ENCODE data around the gene TSPAN8. TPM values are rescaled to one million over a fixed set of nuclear protein-coding genes. Genes with fewer than 3 reads are reported as not detected.

TSPAN8 gene
- 10 to 100 TPM; 22.1 to 44.1 TPM for total RNA-seq

DNA sequence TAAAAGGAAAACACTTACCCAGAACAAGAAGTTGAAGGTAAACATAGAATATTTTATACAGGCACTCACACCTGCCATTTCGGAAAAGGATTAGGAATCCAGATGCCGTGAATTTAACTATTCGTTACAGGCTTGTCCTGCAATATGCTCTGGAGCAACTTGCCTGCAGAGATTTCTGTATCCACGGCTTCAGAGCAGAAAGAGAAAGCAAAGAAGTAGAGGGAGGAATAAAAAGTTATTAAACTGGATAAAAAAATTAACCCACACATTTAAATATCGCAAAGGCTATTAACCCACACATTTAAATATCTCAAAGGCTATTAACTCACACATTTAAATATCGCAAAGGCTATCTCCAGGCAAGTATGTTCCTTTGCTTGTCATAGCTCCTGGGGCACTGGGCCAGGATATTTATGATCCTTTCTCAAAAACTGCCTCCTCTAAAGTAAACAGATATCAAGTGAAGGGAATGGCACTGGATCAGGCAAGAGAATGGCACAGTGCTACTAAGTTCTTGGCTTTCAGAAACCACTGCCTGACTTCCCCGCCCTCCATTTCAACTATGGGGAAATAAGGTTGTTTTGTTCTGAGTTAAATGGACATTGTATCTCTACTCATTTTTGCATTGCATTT is at the start of gene TSPAN8:
TSS of gene TSPAN8 (minus strand) at position 399 of the 633 bp plus-strand sequence. CDS start at position 78, 321 bp downstream.
- Histone ChIP-seq H3K36me3 (replicated peaks in 1 of 2; ENCODE audit: insufficient read depth in 1 of 2, low read depth in 2 of 2) (no peaks in the 10 kb centered on the region), H3K9me3 (no peaks in the 10 kb centered on the region), H3K4me3 (no peak within 1 kb of the TSS), H3K4me1 (peaks cover 42% of the 10 kb centered on the region), H3K27me3 (no peaks in the 10 kb centered on the region), H3K27ac (peak within 1 kb of the TSS; percentile 23 to 74 (median 64))
- peak; percentile 44 for ATAC-seq
- 28 to 31% methylated on average over 7 of the region's 7 CpGs for WGBS, 2 donors
- DNase-seq, result peak in 3 of 4 donors; percentile 22 to 45 (median 25)
- intact Hi-C loops (cut with DNase I), result no loop called here
- TF ChIP-seq POLR2A (IDR thresholded peaks at IDR 0.05), result no peak
- TF ChIP-seq, protein P1, sequence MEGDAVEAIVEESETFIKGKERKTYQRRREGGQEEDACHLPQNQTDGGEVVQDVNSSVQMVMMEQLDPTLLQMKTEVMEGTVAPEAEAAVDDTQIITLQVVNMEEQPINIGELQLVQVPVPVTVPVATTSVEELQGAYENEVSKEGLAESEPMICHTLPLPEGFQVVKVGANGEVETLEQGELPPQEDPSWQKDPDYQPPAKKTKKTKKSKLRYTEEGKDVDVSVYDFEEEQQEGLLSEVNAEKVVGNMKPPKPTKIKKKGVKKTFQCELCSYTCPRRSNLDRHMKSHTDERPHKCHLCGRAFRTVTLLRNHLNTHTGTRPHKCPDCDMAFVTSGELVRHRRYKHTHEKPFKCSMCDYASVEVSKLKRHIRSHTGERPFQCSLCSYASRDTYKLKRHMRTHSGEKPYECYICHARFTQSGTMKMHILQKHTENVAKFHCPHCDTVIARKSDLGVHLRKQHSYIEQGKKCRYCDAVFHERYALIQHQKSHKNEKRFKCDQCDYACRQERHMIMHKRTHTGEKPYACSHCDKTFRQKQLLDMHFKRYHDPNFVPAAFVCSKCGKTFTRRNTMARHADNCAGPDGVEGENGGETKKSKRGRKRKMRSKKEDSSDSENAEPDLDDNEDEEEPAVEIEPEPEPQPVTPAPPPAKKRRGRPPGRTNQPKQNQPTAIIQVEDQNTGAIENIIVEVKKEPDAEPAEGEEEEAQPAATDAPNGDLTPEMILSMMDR (IDR thresholded peaks at IDR 0.05), result no peak

DNA sequence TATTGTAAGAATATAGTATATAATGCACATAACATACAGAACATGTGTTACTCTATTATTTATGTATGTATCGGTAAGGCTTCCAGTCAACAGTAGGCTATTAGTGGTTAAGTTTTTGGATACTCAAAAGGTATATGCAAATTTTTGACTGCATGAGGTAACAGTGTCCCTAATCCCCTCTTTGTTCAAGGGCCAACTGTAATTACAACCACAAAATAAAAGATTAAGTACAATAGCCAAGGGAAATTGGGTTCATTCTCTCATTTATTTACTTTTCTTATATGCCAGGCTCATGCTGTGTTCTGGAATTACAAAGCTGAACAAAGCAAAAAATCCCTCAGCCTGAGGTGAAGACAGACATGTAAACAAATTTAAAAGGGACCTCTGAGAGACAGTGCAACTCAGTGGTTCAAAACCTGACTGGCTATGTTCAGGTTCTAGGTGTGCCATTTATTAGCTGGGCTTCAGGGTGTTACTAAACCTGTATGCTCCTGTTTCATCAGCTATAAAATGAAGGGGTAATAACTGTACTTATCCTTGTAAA is 43.4 kb upstream of the TSPAN8 start:
- Histone ChIP-seq H3K27ac (no peak overlapping the region), H3K4me3 (no peak overlapping the region), H3K4me1 (no peaks in the 10 kb centered on the region), H3K27me3 (no peaks in the 10 kb centered on the region), H3K36me3 (replicated peaks in 1 of 2; ENCODE audit: insufficient read depth in 1 of 2, low read depth in 2 of 2) (no peaks in the 10 kb centered on the region), H3K9me3 (no peaks in the 10 kb centered on the region)
- 95 to 100% methylated on average over 1 of the region's 1 CpG for WGBS, 2 donors
- no peak for TF ChIP-seq POLR2A (IDR thresholded peaks at IDR 0.05)
- TF ChIP-seq, protein P1 (IDR thresholded peaks at IDR 0.05), result no peak
- ATAC-seq (no peak), DNase-seq (no peak)
- intact Hi-C loops (cut with DNase I), result no loop called here

DNA sequence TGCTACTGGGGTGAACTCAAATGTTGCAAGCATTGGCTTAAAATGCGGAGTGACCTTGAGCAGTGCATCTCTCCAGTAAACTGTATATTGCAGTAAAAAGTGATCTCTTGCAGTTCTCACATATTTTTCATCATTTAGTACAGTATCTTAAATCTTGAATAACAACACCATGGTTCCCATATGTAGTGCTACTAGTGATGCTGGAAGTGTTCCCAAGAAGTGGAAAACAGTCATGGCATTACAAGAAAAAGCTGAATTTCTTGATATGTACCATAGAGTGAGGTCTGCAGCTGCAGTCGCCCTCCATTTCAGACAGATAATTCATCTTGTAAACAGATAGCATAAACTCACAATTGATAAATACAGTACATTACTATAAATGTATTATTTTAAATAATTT is 42.9 kb upstream of the TSPAN8 start:
- Histone ChIP-seq H3K27me3 (no peaks in the 10 kb centered on the region), H3K36me3 (replicated peaks in 1 of 2; ENCODE audit: insufficient read depth in 1 of 2, low read depth in 2 of 2) (no peaks in the 10 kb centered on the region), H3K4me1 (no peaks in the 10 kb centered on the region), H3K4me3 (no peak overlapping the region), H3K27ac (no peak overlapping the region), H3K9me3 (no peaks in the 10 kb centered on the region)
- no peak for ATAC-seq
- TF ChIP-seq POLR2A (IDR thresholded peaks at IDR 0.05), result no peak
- TF ChIP-seq, protein P1 (IDR thresholded peaks at IDR 0.05), result no peak
- intact Hi-C loops (cut with DNase I), result no loop called here
- DNase-seq, result no peak
- 82 to 92% methylated on average over 2 of the region's 2 CpGs for WGBS, 2 donors

DNA sequence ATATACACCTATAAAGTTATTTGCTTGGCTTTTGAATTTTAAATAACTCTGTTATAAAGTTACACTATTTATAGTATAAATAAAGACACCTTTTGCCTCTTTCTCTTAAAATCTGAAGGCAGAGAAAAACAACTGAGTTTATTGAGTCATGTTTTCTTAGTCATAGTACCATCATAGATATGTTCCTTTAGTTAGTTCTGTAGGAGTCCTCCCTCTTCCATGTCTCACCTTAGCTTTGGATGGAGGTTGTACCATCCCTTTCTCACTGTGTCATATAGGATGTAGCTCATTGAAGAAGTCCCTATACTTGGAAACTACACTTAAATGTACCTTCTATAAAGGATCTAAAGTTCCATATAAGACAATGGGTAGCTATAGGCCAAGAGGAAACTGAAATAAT is 39.7 kb upstream of the TSPAN8 start:
- DNase-seq, result no peak
- no peak for ATAC-seq
- H3K4me3 ChIP-seq, result no peak overlapping the region
- no peak for TF ChIP-seq POLR2A (IDR thresholded peaks at IDR 0.05)
- TF ChIP-seq, protein P1 (IDR thresholded peaks at IDR 0.05), result no peak
- no peaks in the 10 kb centered on the region for H3K4me1 ChIP-seq
- H3K27ac ChIP-seq, result no peak overlapping the region
- H3K36me3 ChIP-seq (replicated peaks in 1 of 2; ENCODE audit: insufficient read depth in 1 of 2, low read depth in 2 of 2), result no peaks in the 10 kb centered on the region
- no peaks in the 10 kb centered on the region for H3K9me3 ChIP-seq
- intact Hi-C loops (cut with DNase I), result no loop called here
- H3K27me3 ChIP-seq, result no peaks in the 10 kb centered on the region

Measured in body of pancreas (tissue), 4 donors.